Measurements from ENCODE around the gene FRAS1. TPM values are rescaled to one million over a fixed set of nuclear protein-coding genes. Genes with fewer than 3 reads are reported as not detected.
"Not testable (repeated sequence)": the region's sequence is repeated elsewhere in the genome, so short reads cannot be mapped to it uniquely, and the experiment has no call there.

The FRAS1 gene
- total RNA-seq, 2 donors from 2014 or later = 6.4 to 11.0 TPM

GRCh38 chr4:78268597-78268996 lies 211.5 kb downstream of the FRAS1 start:
- H3K4me1 ChIP-seq (replicated peaks) = no peaks in the 10 kb centered on the region
- H3K27ac ChIP-seq = no peak overlapping the region
- H3K27me3 ChIP-seq (replicated peaks; ENCODE audit: insufficient read depth) = no peaks in the 10 kb centered on the region
- no peak overlapping the region for H3K4me3 ChIP-seq
- no peaks in the 10 kb centered on the region for H3K36me3 ChIP-seq
- no peak for DNase-seq (ENCODE audit: low spot score)
- 92% methylated on average over 2 of the region's 2 CpGs for WGBS
- H3K9me3 ChIP-seq = no peaks in the 10 kb centered on the region
- intact Hi-C loops (cut with DNase I) = no loop called here
- TF ChIP-seq POLR2AphosphoS5 (IDR thresholded peaks at IDR 0.05) (no peak), CTCF (IDR thresholded peaks at IDR 0.05) (no peak), POLR2A (IDR thresholded peaks at IDR 0.05) (no peak)

- H3K4me3 ChIP-seq; H3K36me3 ChIP-seq; H3K27me3 ChIP-seq (replicated peaks; ENCODE audit: insufficient read depth); H3K9me3 ChIP-seq; DNase-seq (ENCODE audit: low spot score); H3K4me1 ChIP-seq (replicated peaks); H3K27ac ChIP-seq; intact Hi-C loops (cut with DNase I): not testable (repeated sequence)
- WGBS = 65% methylated on average over 4 of the region's 4 CpGs
Measured at GRCh38 chr4:78275450-78275849, 218.3 kb downstream of the FRAS1 start.

GRCh38 chr4:78286281-78286680 lies 229.2 kb downstream of the FRAS1 start:
- Histone ChIP-seq H3K27ac (no peak overlapping the region), H3K4me3 (no peak overlapping the region), H3K4me1 (replicated peaks) (no peaks in the 10 kb centered on the region), H3K9me3 (no peaks in the 10 kb centered on the region), H3K27me3 (replicated peaks; ENCODE audit: insufficient read depth) (no peaks in the 10 kb centered on the region), H3K36me3 (no peaks in the 10 kb centered on the region)
- TF ChIP-seq CTCF (IDR thresholded peaks at IDR 0.05) = no peak
- TF ChIP-seq POLR2AphosphoS5 (IDR thresholded peaks at IDR 0.05) = no peak
- TF ChIP-seq POLR2A (IDR thresholded peaks at IDR 0.05) = no peak
- no peak for DNase-seq (ENCODE audit: low spot score)
- intact Hi-C loops (cut with DNase I) = no loop called here
- 96% methylated on average over 5 of the region's 5 CpGs for WGBS

GRCh38 chr4:78288327-78288726 lies 231.2 kb downstream of the FRAS1 start:
- H3K27ac ChIP-seq = no peak overlapping the region
- H3K4me3 ChIP-seq = no peak overlapping the region
- 80% methylated on average over 2 of the region's 2 CpGs for WGBS
- no peaks in the 10 kb centered on the region for H3K36me3 ChIP-seq
- no peak for TF ChIP-seq POLR2AphosphoS5 (IDR thresholded peaks at IDR 0.05)
- TF ChIP-seq CTCF (IDR thresholded peaks at IDR 0.05) = no peak
- no peak for TF ChIP-seq POLR2A (IDR thresholded peaks at IDR 0.05)
- no peaks in the 10 kb centered on the region for H3K9me3 ChIP-seq
- intact Hi-C loops (cut with DNase I) = no loop called here
- no peak for DNase-seq (ENCODE audit: low spot score)
- peaks cover 2% of the 10 kb centered on the region for H3K4me1 ChIP-seq (replicated peaks)
- H3K27me3 ChIP-seq (replicated peaks; ENCODE audit: insufficient read depth) = no peaks in the 10 kb centered on the region

GRCh38 chr4:78291277-78291676 lies 234.2 kb downstream of the FRAS1 start:
- intact Hi-C loops (cut with DNase I) = no loop called here
- 96% methylated on average over 3 of the region's 3 CpGs for WGBS

More at GRCh38 chr4:78291277-78291676, 234.2 kb downstream of the FRAS1 start:
- Histone ChIP-seq H3K27me3 (replicated peaks; ENCODE audit: insufficient read depth) (no peaks in the 10 kb centered on the region), H3K36me3 (no peaks in the 10 kb centered on the region), H3K4me3 (no peak overlapping the region), H3K9me3 (no peaks in the 10 kb centered on the region), H3K27ac (no peak overlapping the region), H3K4me1 (replicated peaks) (peaks cover 6% of the 10 kb centered on the region)
- no peak for DNase-seq (ENCODE audit: low spot score)
- TF ChIP-seq POLR2A (IDR thresholded peaks at IDR 0.05) = no peak
- TF ChIP-seq POLR2AphosphoS5 (IDR thresholded peaks at IDR 0.05) = no peak
- no peak for TF ChIP-seq CTCF (IDR thresholded peaks at IDR 0.05)

Data from prostate gland (tissue), 2 donors.